Glomerular endothelial cell (primary cell): ENCODE data around the gene CD81. TPM values are rescaled to one million over a fixed set of nuclear protein-coding genes. Genes with fewer than 3 reads are reported as not detected.

Experiments used
- DNase-seq: peaks from one replicate; pipeline ENCODE4 v3.0.0-alpha.2; 2011; ENCODE audit warnings: low read depth, low spot score; ENCODE audit errors: extremely low read depth
- total RNA-seq: library from RNA; depleted of rRNA; stranded (reverse); fragments of >200 nt; gene quantifications from 2 replicates; pipeline ENCODE4 v1.2.3, GENCODE V29; 2015

Gene CD81
- total RNA-seq, 1 donor from 2014 or later = 733 TPM

GRCh38 chr11:2374456-2375201 is 2.5 kb upstream of the CD81 start:
- DNase-seq = no peak

DNA sequence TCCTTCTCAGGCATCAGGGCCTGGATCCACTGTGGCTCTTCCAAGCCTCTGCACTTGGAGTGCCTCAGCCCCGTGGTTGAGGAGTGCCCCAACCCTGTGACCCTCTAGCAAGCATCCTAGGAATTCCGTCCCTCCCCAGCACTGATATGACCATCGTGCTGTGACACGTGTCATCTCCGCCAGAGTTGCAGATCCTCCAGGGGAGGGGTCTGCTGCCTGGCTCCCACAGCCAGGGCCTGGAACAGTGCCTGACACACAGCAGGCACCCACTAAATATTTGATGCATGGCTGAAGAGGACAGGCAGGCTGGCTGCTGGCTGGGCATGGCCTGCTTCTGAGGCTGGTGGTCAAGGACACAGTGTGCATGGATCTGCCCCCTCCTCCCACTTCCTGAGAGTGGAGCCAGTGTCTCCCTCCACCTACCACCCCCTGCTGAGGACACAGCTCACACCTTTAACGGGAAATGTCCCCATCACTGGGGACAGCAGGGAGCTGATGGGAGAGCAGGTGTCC is 1.7 kb upstream of the CD81 start:
- no peak for DNase-seq

- no peak for DNase-seq
These were observed 1.1 kb upstream of the CD81 start for GRCh38 chr11:2375964-2376551.

DNA sequence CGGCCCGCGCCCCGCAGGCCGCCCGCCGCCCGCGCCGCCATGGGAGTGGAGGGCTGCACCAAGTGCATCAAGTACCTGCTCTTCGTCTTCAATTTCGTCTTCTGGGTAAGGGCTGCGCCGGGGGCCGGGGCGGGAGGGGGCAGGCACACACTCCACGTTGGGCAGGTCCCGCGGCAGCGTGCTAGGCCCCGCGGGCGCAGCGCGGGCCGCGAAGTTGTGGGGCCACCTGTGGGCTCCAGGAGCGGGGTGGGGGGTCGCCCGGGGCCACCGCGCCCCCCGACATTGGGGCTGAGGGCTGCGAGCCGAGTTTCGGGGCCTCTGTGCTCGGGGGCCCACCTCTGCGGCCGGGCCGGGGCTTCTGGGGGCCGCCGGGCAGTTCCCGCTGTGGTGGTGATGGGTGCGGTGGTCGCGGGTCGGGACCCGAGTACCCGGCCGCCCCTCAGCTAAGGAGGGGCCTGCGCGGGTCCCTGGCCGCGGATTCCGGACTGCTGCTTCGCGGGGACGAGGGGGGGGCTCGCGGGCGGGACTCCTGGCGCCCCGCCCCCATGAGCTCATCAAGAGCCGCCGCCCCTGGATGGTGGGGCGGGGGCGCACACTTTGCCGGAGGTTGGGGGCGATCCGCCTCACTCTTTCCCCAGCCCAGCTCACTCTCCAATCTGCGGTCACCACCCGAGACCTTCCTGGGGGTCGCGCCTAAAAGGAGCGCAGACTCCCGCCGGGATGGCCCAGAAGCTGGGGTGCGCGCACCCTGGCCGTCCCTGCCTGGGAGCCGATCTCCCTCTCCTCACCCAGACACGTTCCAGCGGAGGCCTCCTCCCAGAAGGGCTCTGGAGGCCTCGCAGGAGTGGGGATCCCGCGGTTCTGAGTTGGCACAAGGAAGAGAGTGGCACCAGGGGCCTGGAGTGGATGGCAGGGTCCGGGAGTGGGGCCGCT is 667 bp downstream of the CD81 start:
- DNase-seq = no peak

GRCh38 chr11:2378527-2379210 is 1.6 kb downstream of the CD81 start:
- DNase-seq = no peak

DNA sequence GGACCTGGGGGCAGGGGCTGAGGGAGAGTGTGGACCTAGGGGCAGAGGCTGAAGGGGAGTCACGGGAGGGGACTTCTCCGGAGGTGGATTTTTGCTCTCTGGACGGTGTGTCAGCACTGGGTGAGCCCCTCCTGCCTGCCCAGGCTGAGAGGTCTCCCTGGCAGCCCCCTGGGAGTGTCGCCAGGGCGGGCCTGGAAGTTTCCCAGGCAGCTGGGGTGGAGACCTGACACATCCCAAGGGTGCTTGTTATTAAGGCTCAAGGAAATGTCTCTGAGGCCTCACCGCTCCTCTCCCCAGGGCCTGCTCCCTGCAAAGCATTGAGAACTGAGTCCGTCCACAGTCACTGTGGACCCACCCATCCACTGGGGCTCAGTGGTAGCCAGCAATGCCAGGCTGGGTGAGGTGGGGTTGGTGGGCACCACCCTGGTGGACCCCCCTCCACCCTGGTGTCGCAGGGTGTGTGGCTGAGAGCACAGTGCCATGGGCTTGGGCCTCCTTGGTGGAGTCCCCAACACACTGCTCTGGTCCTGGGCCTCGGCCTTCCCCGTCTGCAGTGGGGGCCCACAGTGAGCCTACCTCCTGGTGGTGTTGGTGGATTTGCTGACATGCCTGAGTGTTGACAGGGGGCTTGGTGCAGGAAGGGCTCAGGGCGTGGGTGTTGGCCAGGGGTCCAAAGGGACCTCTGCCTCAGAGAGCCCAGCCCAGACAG is 2.5 kb downstream of the CD81 start:
- DNase-seq = no peak

DNA sequence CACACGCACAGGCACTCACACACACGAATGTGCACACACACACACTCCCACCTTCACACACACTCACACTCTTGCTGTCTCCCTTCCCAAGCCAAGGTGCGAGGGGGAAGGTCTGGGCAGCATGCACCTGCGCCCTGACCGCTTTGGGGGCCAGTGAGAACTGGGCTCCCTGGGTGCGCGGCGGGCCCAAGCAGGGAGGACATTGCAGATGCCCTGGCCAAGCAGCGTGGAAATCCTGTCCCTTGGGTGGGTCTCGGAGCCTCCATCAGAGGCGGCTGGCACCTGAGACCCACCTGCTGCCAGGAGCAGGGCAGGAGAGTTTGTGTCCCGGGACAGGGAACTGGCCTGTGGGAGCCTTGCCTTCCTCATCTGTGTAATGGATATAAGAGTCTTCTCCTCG is 3.3 kb downstream of the CD81 start:
- DNase-seq = no peak

GRCh38 chr11:2380807-2381350 is 3.8 kb downstream of the CD81 start:
- DNase-seq = no peak

GRCh38 chr11:2381494-2382128 is 4.5 kb downstream of the CD81 start:
- DNase-seq = no peak

- DNase-seq = no peak
These were observed 5.0 kb downstream of the CD81 start for GRCh38 chr11:2382129-2382517.

DNA sequence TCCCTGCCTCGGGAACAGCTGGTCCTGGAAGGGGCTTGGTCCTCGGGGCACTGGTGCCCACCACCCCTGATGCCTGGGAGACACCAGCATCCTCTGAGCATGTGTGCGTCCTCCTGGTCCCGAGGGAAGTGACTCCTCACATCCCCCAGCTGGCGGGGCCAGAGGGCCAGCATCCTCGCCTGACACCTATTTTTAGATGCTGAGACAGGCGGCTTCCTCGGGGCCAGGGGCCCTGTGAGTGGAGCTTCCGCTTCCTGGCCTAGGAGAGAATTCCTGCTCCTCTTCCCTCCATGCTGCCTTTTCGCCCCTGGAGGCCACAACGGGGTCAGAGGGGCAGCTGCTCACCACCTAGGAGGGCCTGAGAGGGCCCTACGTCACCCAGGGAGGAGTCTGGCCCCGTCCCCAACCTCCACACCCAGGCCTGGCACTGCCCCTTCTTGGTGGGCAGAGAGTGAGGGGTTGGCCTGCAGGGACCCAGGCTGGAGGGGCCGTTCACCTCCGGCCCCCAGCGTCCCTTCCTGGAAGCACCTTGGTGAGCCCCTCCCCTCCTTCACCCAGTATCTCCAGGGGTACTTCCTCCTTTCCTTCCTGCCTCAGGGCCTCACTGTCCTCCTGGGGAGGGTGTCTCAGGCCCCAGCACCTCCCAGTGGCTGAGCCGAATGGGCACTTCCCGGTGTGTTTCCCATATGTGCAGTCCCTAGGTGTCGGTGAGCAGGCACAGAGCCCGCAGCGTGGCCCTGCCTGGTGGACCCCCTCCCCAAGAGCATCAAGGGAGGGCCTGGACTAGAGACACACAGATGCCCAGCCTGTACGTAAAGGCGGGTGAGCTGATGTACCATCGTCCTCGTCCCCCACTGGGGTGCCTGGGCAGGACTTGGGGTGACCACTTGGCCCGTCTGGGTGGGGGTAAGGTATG is 6.1 kb downstream of the CD81 start:
- DNase-seq = no peak

- no peak for DNase-seq
These were observed 7.0 kb downstream of the CD81 start for GRCh38 chr11:2383852-2384804.

- DNase-seq = no peak
These were observed 8.3 kb downstream of the CD81 start for GRCh38 chr11:2385156-2386151.

DNA sequence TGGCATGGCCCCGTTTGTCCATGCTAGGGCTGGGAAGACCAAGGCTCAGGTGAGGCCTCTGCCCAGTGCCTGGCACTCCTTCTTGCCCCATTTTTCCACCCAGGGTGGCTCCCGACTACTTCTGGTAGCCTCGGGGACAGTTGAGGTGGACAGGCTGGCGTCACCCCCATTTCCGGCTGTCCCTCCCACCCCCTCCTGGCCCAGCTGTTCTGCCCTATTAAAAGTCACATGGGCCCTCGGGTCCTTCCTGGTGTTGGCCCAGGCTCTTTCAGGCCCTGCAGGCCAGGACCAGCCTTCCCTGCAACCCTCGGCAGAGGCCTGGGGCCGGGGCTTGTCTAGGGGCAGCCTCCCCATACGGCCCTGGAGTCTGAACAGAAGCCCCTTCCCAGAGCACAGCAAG is 9.5 kb downstream of the CD81 start:
- DNase-seq = no peak

- no peak for DNase-seq
These were observed 10.3 kb downstream of the CD81 start for GRCh38 chr11:2387266-2387987.
